ENCODE measurements around the gene BTF3.

DNA sequence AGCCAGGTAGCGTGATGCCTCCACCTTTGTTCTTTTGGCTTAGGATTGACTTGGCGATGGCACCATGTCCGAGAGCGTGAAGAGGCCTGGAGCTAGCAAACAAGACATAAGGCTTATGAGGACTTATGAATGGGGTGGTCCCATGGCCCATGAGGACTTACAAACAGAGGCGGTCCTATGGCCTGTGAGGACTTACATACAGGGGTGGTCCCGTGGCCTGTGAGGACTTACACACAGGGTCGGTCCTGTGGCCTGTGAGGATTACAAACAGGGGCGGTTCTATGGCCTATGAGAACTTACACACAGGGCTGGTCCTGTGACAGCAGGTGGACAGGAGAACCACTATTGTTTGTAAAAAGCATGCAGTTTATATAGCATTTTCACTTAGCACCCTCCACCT is 28.4 kb upstream of the BTF3 start:
- TF ChIP-seq RAD21 (IDR thresholded peaks at IDR 0.05; ENCODE audit: low read depth) (no peak), CREB1 (IDR thresholded peaks at IDR 0.05; ENCODE audit: low read depth) (no peak), EP300 (IDR thresholded peaks at IDR 0.05; ENCODE audit: borderline replicate concordance) (no peak), CEBPB (IDR thresholded peaks at IDR 0.05) (no peak), YY1 (IDR thresholded peaks at IDR 0.05; ENCODE audit: low read depth) (no peak), TEAD4 (IDR thresholded peaks at IDR 0.05) (no peak), TCF12 (IDR thresholded peaks at IDR 0.05; ENCODE audit: low read depth) (no peak), EGR1 (IDR thresholded peaks at IDR 0.05) (no peak), FOXM1 (IDR thresholded peaks at IDR 0.05; ENCODE audit: borderline replicate concordance, low read depth) (no peak)
- TF ChIP-seq, protein P1, sequence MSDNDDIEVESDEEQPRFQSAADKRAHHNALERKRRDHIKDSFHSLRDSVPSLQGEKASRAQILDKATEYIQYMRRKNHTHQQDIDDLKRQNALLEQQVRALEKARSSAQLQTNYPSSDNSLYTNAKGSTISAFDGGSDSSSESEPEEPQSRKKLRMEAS (IDR thresholded peaks at IDR 0.05): no peak
- TF ChIP-seq, protein P2, sequence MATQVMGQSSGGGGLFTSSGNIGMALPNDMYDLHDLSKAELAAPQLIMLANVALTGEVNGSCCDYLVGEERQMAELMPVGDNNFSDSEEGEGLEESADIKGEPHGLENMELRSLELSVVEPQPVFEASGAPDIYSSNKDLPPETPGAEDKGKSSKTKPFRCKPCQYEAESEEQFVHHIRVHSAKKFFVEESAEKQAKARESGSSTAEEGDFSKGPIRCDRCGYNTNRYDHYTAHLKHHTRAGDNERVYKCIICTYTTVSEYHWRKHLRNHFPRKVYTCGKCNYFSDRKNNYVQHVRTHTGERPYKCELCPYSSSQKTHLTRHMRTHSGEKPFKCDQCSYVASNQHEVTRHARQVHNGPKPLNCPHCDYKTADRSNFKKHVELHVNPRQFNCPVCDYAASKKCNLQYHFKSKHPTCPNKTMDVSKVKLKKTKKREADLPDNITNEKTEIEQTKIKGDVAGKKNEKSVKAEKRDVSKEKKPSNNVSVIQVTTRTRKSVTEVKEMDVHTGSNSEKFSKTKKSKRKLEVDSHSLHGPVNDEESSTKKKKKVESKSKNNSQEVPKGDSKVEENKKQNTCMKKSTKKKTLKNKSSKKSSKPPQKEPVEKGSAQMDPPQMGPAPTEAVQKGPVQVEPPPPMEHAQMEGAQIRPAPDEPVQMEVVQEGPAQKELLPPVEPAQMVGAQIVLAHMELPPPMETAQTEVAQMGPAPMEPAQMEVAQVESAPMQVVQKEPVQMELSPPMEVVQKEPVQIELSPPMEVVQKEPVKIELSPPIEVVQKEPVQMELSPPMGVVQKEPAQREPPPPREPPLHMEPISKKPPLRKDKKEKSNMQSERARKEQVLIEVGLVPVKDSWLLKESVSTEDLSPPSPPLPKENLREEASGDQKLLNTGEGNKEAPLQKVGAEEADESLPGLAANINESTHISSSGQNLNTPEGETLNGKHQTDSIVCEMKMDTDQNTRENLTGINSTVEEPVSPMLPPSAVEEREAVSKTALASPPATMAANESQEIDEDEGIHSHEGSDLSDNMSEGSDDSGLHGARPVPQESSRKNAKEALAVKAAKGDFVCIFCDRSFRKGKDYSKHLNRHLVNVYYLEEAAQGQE (IDR thresholded peaks at IDR 0.05; ENCODE audit: low read depth): no peak

Data from Ishikawa (cell line).